Activated CD8-positive, alpha-beta memory T cell treated with anti-CD3 and anti-CD28 coated beads for 4 hours (primary cell): ENCODE results near the gene TMEM184C.

Experiments
- DNase-seq, 2 donors: peaks; one replicate each; pipeline ENCODE4 v3.0.0-alpha.2; 2020; ENCODE audit warnings: low read depth in 2 of 2

TMEM184C gene

GRCh38 chr4:147599769-147600168 lies 17.4 kb upstream of the TMEM184C start:
- no peak for DNase-seq

GRCh38 chr4:147605499-147605898 lies 11.7 kb upstream of the TMEM184C start:
- no peak for DNase-seq

- DNase-seq = no peak
Observed at GRCh38 chr4:147607471-147607870, 9.7 kb upstream of the TMEM184C start.

GRCh38 chr4:147610686-147611085 lies 6.5 kb upstream of the TMEM184C start:
- no peak for DNase-seq

- no peak for DNase-seq
Observed at GRCh38 chr4:147616849-147617172, 386 bp upstream of the TMEM184C start.

- no peak for DNase-seq
Observed at GRCh38 chr4:147617841-147618691, 869 bp downstream of the TMEM184C start.

- no peak for DNase-seq
Observed at GRCh38 chr4:147620315-147620714, 3.1 kb downstream of the TMEM184C start.

- DNase-seq = no peak
Observed at GRCh38 chr4:147625733-147626132, 8.5 kb downstream of the TMEM184C start.

GRCh38 chr4:147626903-147627302 lies 9.7 kb downstream of the TMEM184C start:
- no peak for DNase-seq

- no peak for DNase-seq
Observed at GRCh38 chr4:147628415-147628814, 11.2 kb downstream of the TMEM184C start.

- no peak for DNase-seq
Observed at GRCh38 chr4:147629783-147630730, 12.9 kb downstream of the TMEM184C start.

GRCh38 chr4:147633113-147633512 lies 15.9 kb downstream of the TMEM184C start:
- no peak for DNase-seq

GRCh38 chr4:147633643-147634042 lies 16.4 kb downstream of the TMEM184C start:
- no peak for DNase-seq

- no peak for DNase-seq
Observed at GRCh38 chr4:147635348-147635747, 18.2 kb downstream of the TMEM184C start.

GRCh38 chr4:147638365-147638764 lies 21.2 kb downstream of the TMEM184C start:
- no peak for DNase-seq

GRCh38 chr4:147638942-147639341 lies 21.7 kb downstream of the TMEM184C start:
- no peak for DNase-seq

GRCh38 chr4:147639388-147639787 lies 22.2 kb downstream of the TMEM184C start:
- DNase-seq = no peak

GRCh38 chr4:147640331-147640730 lies 23.1 kb downstream of the TMEM184C start:
- no peak for DNase-seq

- no peak for DNase-seq
Observed at GRCh38 chr4:147643616-147644015, 26.4 kb downstream of the TMEM184C start.

- DNase-seq = no peak
Observed at GRCh38 chr4:147644471-147644870, 27.3 kb downstream of the TMEM184C start.

- no peak for DNase-seq
Observed at GRCh38 chr4:147645099-147645498, 27.9 kb downstream of the TMEM184C start.

- no peak for DNase-seq
Observed at GRCh38 chr4:147648656-147649055, 31.5 kb downstream of the TMEM184C start.

- no peak for DNase-seq
Observed at GRCh38 chr4:147651563-147651962, 34.4 kb downstream of the TMEM184C start.
